Thymus (tissue), 11 donors: ENCODE data around the gene SPNS2. TPM values are rescaled to one million over a fixed set of nuclear protein-coding genes. Genes with fewer than 3 reads are reported as not detected.

Source experiments
- DNase-seq, 9 donors: peaks; one replicate each; pipeline ENCODE4 v3.0.0-alpha.2; 2013; ENCODE audit warnings: low spot score in 9 of 9, low read depth in 6 of 9, missing footprints in 1 of 9
- H3K27ac ChIP-seq, 2 donors: one replicate each; pipeline ENCODE4 v1.5.1; 2013; ENCODE audit warnings: control low read depth in 1 of 2, low read depth in 1 of 2, low read length in 1 of 2, mild to moderate bottlenecking in 1 of 2, moderate library complexity in 1 of 2
- H3K27me3 ChIP-seq, 2 donors: one replicate each; pipeline ENCODE4 v1.5.1; 2013; ENCODE audit warnings: low read length in 1 of 2; ENCODE audit not compliant: control insufficient read depth in 2 of 2, insufficient read depth in 1 of 2
- H3K36me3 ChIP-seq, 2 donors: one replicate each; pipeline ENCODE4 v1.5.1; 2013; ENCODE audit warnings: low read length in 1 of 2, mild to moderate bottlenecking in 1 of 2, moderate library complexity in 1 of 2; ENCODE audit not compliant: control insufficient read depth in 2 of 2, insufficient read depth in 2 of 2
- H3K4me1 ChIP-seq, 2 donors: one replicate each; pipeline ENCODE4 v1.5.1; 2013; ENCODE audit warnings: low read length in 2 of 2; ENCODE audit not compliant: control insufficient read depth in 2 of 2, insufficient read depth in 2 of 2
- H3K4me3 ChIP-seq, 2 donors: one replicate each; pipeline ENCODE4 v1.5.1; 2013; ENCODE audit warnings: low read length in 2 of 2, control low read depth in 1 of 2, mild to moderate bottlenecking in 1 of 2
- H3K9me3 ChIP-seq, 2 donors: one replicate each; pipeline ENCODE4 v1.5.1; 2013; ENCODE audit warnings: low read length in 1 of 2, mild to moderate bottlenecking in 1 of 2; ENCODE audit not compliant: control insufficient read depth in 2 of 2, insufficient read depth in 1 of 2
- WGBS: extraction: QIAGEN DNeasy Blood & Tissue Kit; methylation state at CpG from one replicate; pipeline ENCODE4 v1.1.7; 2013; 5-methylcytosine and 5-hydroxymethylcytosine counted together
- polyA plus RNA-seq: library from polyadenylated mRNA; stranded (reverse); fragments of 200-250 nt; gene quantifications from one replicate; pipeline ENCODE4 v1.2.3, GENCODE V29; 2013
- total RNA-seq: library from RNA; stranded (reverse); fragments of 120-200 nt; gene quantifications from one replicate; pipeline ENCODE4 v1.2.4, GENCODE V29; 2013
- donor health status: healthy.

Gene SPNS2
- total and polyA plus RNA-seq, 2 donors, result 3.4 to 16.1 TPM

DNA sequence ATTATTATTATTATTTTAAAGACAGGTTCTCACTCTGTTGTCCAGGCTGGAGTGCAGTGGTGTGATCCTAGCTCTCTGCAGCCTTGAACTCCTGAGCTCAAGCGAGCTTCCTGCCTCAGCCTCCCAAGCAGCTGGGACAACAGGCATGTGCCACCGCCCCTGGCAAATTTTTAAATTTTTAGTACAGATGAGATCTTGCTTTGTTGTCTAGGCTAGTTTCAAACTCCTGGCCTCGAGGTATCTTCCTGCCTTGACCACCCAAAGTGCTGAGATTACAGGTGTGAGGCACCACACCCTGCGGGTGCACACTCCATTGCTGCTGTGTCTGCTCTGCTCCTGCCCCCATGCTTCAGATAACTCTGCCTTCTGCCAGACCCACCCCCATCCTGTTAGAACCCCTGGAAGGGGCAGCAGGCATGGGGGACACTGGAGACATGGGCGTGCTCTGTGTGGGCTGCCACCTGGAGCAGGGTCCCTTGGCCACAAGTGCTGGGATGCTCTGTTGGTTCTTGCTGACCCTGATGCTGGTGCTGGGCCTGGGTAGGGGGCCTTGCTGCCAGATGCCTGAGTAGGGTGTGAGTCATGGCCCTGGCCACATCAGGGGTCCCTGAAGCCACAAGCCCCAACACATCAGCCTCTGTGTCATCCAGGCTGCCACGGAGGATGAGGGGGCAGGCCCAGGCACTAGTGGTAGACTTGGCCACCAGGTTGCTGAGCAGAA lies 59.1 kb downstream of the SPNS2 start:
- Histone ChIP-seq H3K36me3 (peaks cover 0 to 12% of the 10 kb centered on the region in 2 donors), H3K4me1 (peaks cover 14 to 43% of the 10 kb centered on the region in 2 donors), H3K9me3 (no peaks in the 10 kb centered on the region), H3K27ac (no peak overlapping the region), H3K27me3 (no peaks in the 10 kb centered on the region), H3K4me3 (no peak overlapping the region)
- no peak for DNase-seq
- WGBS, result 96% methylated on average over 6 of the region's 6 CpGs

DNA sequence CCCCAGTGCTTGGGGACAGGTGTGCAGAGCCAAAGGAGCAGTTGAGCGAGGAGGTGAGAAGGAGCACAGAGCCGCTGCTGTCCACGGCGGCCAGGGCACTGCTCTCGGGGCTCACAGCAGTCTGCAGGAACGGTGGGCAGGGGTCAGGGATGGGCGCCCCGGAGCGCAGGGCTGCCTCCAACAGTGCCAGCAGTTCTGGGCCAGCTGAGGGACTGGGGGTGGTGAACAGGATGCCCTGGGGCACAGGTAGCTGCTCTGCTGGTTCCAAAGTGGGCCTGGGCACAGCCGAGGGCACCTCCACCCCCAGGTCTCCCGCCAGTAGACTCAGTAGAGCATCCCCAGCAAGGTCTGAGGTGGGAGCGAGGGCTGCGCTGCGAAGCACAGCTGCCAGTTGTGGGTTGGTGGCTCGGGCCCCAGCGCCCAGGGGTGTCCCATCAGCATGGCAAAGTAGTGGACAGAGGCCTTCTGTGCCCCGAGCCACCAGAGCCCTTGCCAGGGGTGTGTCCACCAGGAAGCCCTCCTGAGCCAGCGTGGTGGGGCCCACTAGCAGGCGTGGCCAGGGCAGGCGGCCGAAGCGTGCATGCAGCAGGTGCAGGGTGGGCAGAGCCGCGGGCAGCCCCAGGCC lies 59.8 kb downstream of the SPNS2 start:
- peaks cover 14 to 44% of the 10 kb centered on the region in 2 donors for H3K4me1 ChIP-seq
- no peak overlapping the region for H3K4me3 ChIP-seq
- no peaks in the 10 kb centered on the region for H3K27me3 ChIP-seq
- no peak for DNase-seq
- no peak overlapping the region for H3K27ac ChIP-seq
- H3K36me3 ChIP-seq, result peaks cover 0 to 6% of the 10 kb centered on the region in 2 donors
- 98% methylated on average over 24 of the region's 24 CpGs for WGBS
- no peaks in the 10 kb centered on the region for H3K9me3 ChIP-seq

GRCh38 chr17:4559139-4559791 lies 60.6 kb downstream of the SPNS2 start:
- 91% methylated on average over 17 of the region's 17 CpGs for WGBS
- Histone ChIP-seq H3K27ac (no peak overlapping the region), H3K36me3 (no peaks in the 10 kb centered on the region), H3K27me3 (no peaks in the 10 kb centered on the region), H3K4me1 (peaks cover 13 to 36% of the 10 kb centered on the region in 2 donors), H3K4me3 (no peak overlapping the region), H3K9me3 (no peaks in the 10 kb centered on the region)
- DNase-seq, result no peak

DNA sequence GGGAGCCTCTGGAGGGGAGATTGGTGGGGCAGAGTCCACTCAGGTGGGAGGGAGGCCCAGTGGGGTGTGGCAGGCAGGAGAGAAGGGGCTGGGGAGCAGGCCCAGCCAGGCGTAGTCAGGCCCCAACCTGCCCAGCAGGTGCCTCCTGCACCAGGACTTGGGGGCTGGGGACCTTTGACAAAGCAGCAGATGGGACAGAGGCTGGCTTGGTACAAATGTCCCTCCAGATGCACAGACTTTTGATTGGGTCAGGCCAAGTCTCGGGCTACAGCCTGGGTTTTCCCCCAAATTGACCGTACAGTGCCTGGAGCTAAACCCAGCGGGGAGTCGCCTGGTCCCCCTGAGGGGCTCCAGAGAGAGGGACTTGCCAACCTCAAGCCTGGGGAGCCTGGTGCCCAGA lies 61.3 kb downstream of the SPNS2 start:
- no peak overlapping the region for H3K27ac ChIP-seq
- DNase-seq, result no peak
- no peaks in the 10 kb centered on the region for H3K9me3 ChIP-seq
- H3K27me3 ChIP-seq, result no peaks in the 10 kb centered on the region
- no peak overlapping the region for H3K4me3 ChIP-seq
- whole genome bisulfite sequencing, result 91% methylated on average over 5 of the region's 5 CpGs
- H3K36me3 ChIP-seq, result no peaks in the 10 kb centered on the region
- peaks cover 8 to 29% of the 10 kb centered on the region in 2 donors for H3K4me1 ChIP-seq

DNA sequence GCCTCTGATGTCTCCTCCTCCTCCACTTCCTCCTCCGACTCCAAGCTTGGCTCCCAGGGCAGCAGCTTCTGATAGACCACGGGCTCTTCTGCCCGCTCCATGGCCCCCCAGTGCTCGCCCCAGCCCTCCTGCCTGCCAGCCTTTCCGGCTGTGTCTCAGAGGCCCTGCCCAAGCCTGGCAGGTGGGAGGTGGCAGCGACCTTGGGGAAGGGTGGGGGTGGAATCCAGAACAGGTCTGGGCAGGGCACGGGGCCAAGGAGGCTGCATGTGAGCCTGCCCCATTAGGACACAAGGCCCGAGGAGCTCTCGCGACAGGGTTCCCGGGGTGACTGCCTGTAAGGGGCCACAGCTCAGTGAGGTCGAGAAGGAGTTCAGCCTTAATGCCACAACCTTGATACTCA lies 61.7 kb downstream of the SPNS2 start, which contains the start of gene GGT6:
Gene GGT6, minus strand, starts transcription at position 157 of the 400 bp plus-strand sequence. Its CDS starts 56 bp downstream, at position 101.
- H3K36me3 ChIP-seq, result no peaks in the 10 kb centered on the region
- no peaks in the 10 kb centered on the region for H3K27me3 ChIP-seq
- H3K4me3 ChIP-seq, result no peak within 1 kb of the TSS
- 93% methylated on average over 12 of the region's 12 CpGs for WGBS
- DNase-seq, result no peak
- H3K27ac ChIP-seq, result no peak within 1 kb of the TSS
- peaks cover 8 to 28% of the 10 kb centered on the region in 2 donors for H3K4me1 ChIP-seq
- H3K9me3 ChIP-seq, result no peaks in the 10 kb centered on the region

DNA sequence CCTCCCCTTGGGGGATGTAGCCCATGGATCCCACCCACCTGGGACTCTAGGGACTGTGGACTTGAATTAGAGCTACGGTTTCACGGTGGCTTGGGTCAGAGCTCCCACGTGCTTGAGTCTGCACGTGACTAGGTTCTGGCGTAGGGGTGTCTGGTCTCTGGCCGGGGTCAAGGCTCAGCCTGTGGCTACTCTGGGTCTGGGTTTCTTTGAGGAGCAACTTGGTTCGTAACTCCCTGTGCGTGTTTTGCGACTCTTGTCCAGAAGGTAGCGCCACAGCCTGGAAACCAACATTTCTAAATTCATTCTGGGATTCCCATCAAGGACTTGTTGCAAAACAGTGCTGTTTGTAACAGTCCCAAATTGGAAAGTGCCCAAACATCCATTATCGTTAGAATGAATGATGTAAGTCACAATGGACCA lies 62.2 kb downstream of the SPNS2 start:
- H3K4me3 ChIP-seq, result no peak overlapping the region
- no peak for DNase-seq
- no peak overlapping the region for H3K27ac ChIP-seq

DNA sequence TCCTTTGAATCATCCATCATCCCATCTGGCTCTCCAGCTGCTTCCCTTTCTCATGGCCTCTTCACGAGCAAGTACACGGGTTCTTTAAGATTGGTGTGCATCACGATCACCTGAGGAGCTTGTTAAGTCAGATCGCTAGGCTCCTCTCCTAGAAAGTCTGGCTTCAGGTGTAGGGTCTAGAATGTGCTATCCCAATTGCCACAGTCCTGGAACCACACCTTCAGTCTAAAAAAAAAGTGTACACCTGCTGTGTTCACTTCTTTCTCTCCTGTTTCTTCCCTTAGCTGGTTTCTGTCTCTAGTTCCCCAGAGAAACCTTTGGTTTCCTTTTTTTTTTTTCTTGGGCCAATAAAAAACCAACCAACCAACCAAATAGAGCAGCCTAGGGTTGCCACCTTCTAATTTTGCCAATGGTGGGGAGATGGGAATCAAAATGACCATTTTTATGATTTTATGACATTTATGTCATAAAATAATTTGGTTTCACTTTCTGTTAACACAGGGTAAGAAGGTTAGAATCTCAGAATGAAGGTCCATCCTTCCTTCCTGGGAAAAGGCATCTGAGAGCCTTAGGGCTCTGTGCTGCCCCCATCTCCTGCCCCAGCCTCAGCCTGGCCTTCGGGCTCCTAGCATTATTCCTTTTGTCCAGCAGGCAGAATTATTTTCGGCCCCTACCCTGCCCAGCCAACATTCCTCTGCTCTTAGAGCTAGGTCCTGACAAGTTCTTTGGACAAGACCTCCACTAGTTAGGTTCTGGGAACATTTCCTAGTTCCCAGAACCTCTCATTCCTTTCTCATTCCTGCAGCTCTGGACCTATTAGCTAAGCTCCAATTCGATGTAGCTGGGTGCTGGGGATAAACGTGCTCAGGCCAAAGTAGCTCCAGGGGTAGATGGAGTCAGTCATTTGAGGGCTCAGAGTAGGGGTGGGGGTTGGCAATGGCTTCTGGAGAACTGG lies 63.6 kb downstream of the SPNS2 start:
- DNase-seq, result no peak
- Histone ChIP-seq H3K4me1 (peaks cover 0 to 18% of the 10 kb centered on the region in 2 donors), H3K9me3 (no peaks in the 10 kb centered on the region), H3K36me3 (no peaks in the 10 kb centered on the region), H3K27ac (peak overlapping the region in 1 of 2 donors; percentile 20), H3K4me3 (no peak overlapping the region), H3K27me3 (no peaks in the 10 kb centered on the region)
- WGBS, result 82% methylated on average over 8 of the region's 8 CpGs

More for the DNA sequence above, 62.2 kb downstream of the SPNS2 start:
- Histone ChIP-seq H3K36me3 (no peaks in the 10 kb centered on the region), H3K27me3 (no peaks in the 10 kb centered on the region), H3K4me1 (peaks cover 4 to 27% of the 10 kb centered on the region in 2 donors), H3K9me3 (no peaks in the 10 kb centered on the region)
- 95% methylated on average over 11 of the region's 11 CpGs for WGBS

DNA sequence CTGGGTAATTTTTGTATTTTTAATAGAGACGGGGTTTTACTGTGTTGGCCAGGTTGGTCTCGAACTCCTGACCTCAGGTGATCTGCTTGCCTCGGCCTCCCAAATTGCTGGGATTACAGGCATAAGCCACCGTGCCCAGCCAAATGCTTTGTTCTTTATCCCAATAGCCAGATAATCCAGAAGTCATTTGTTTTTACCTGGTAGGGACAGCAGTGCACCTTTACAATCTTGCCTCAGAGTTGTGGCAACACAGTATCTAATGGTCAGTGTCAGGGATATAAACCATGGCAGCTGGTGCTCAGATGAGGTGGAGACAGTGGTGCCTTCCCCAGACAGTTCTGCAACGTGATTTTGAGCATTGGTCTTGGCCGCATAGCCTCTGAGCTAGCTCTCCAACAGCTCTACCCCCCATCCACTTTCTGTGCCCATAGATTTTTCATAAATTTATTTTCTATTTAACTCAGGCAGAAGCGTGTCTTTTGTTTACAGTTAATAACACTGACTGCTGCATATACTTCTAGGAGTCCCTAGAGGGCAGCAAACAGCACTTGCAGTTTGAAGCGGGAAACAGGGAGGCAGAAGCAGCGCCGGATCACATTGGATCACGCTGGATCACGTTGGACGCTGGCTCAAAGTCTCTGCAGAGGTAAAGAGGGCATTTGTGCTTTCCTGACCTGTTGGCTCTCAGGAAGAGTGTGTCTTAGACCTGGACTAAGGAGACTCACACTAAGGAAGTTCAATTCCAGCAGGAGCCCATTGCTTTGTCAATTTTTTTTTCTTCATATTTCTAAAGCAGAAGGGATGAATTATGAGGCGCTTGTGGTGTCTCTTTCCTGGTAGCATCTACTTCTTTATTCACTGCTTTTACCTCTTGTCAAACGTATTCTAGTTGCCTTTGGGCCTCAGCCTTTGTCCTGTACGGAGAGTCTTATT lies 66.8 kb downstream of the SPNS2 start:
- Histone ChIP-seq H3K4me1 (peaks cover 0 to 13% of the 10 kb centered on the region in 2 donors), H3K9me3 (no peaks in the 10 kb centered on the region), H3K27ac (no peak overlapping the region), H3K4me3 (no peak overlapping the region), H3K27me3 (no peaks in the 10 kb centered on the region), H3K36me3 (no peaks in the 10 kb centered on the region)
- 43% methylated on average over 16 of the region's 16 CpGs for WGBS
- peak in 7 of 9 donors; percentile 30 to 78 (median 45) for DNase-seq
